ENCODE results near the gene S100A13.
A peak's percentile ranks its signal among the peaks of the same experiment; 100 is the strongest.

Gene S100A13

GRCh38 chr1:153624965-153625611 lies 2.2 kb downstream of the S100A13 start:
- no peak for DNase-seq

GRCh38 chr1:153623101-153623500 lies 4.2 kb downstream of the S100A13 start:
- DNase-seq, result no peak

- DNase-seq, result no peak
Measured at GRCh38 chr1:153619171-153619570, 8.1 kb downstream of the S100A13 start.

- DNase-seq, result peak in 1 of 2 donors; percentile 67
Measured at GRCh38 chr1:153617663-153618062, 9.6 kb downstream of the S100A13 start.

GRCh38 chr1:153616917-153617311 lies 10.4 kb downstream of the S100A13 start:
- DNase-seq, result no peak

- DNase-seq, result no peak
Measured at GRCh38 chr1:153616144-153616916, 11.0 kb downstream of the S100A13 start, which contains the start of gene S100A14. Gene S100A14 (minus strand): TSS chr1:153616325. CDS start chr1:153615858, 467 bp downstream.

- no peak for DNase-seq
Measured at GRCh38 chr1:153615406-153615805, 11.9 kb downstream of the S100A13 start.

GRCh38 chr1:153614906-153615305 lies 12.4 kb downstream of the S100A13 start:
- DNase-seq, result no peak

GRCh38 chr1:153614189-153614900 lies 13.0 kb downstream of the S100A13 start:
- DNase-seq, result no peak

GRCh38 chr1:153613406-153613805 lies 13.9 kb downstream of the S100A13 start:
- DNase-seq, result no peak

- no peak for DNase-seq
Measured at GRCh38 chr1:153612755-153613331, 14.5 kb downstream of the S100A13 start, which contains the start of gene S100A16. Gene S100A16 (minus strand): TSS chr1:153613137. CDS start chr1:153608151, 4,986 bp downstream.

- no peak for DNase-seq
Measured at GRCh38 chr1:153612111-153612754, 15.1 kb downstream of the S100A13 start.

- no peak for DNase-seq
Measured at GRCh38 chr1:153611356-153611755, 15.9 kb downstream of the S100A13 start.

GRCh38 chr1:153610811-153611301 lies 16.4 kb downstream of the S100A13 start:
- DNase-seq, result no peak

GRCh38 chr1:153610334-153610733 lies 17.0 kb downstream of the S100A13 start:
- DNase-seq, result no peak

- DNase-seq, result no peak
Measured at GRCh38 chr1:153609585-153609907, 17.8 kb downstream of the S100A13 start.

GRCh38 chr1:153608742-153609584 lies 18.3 kb downstream of the S100A13 start:
- DNase-seq, result no peak

- DNase-seq, result no peak
Measured at GRCh38 chr1:153608089-153608682, 19.1 kb downstream of the S100A13 start.

- no peak for DNase-seq
Measured at GRCh38 chr1:153607381-153607780, 19.9 kb downstream of the S100A13 start.

GRCh38 chr1:153606194-153606593 lies 21.1 kb downstream of the S100A13 start:
- no peak for DNase-seq

GRCh38 chr1:153602749-153603148 lies 24.6 kb downstream of the S100A13 start:
- no peak for DNase-seq

All from stimulated activated CD4-positive, alpha-beta T cell treated with anti-CD3 and anti-CD28 coated beads, Interleukin-2, amount 100 ng/mL, for 24 hours (primary cell).